T-cell (primary cell): ENCODE measurements around the gene AIFM1. TPM values are rescaled to one million over a fixed set of nuclear protein-coding genes. Genes with fewer than 3 reads are reported as not detected.
A peak's percentile ranks its signal among the peaks of the same experiment; 100 is the strongest.

Source experiments
- ATAC-seq, 4 experiments: fragments of 200-7000 bp in 3 of 4; fragments of 150-1000 bp in 1 of 4; cut with Tn5 transposase; replicated peaks in 1 of 4; 1 replicate in 3 of 4; 2 replicates in 1 of 4; pipeline ENCODE4 v1.10.0; 2021; ENCODE audit warnings: moderate library complexity in 3 of 4, mild to moderate bottlenecking in 2 of 4, moderate number of reproducible peaks in 1 of 4
- CTCF ChIA-PET, 2 donors: fragments of 300-600 bp; sonication (Branson Sonifier 250); formaldehyde crosslinking; loops; one replicate each; lab custom pipeline; 2022; ENCODE audit warnings: antibody characterized with exemption in 2 of 2; lab: Charles Lee
- POLR2A ChIA-PET, 2 donors: fragments of 300-600 bp; sonication (Branson Sonifier 250); formaldehyde crosslinking; loops; one replicate each; lab custom pipeline; 2022; ENCODE audit warnings: antibody characterized with exemption in 2 of 2; lab: Charles Lee
- DNase-seq, 35 experiments: peaks; one replicate each; pipeline versions ENCODE4 v3.0.0 to v3.0.0-alpha.2; 2013 to 2023
- H3K27ac ChIP-seq: one replicate; pipeline ENCODE4 v1.5.1; 2013; ENCODE audit warnings: low read length
- H3K27me3 ChIP-seq, 2 experiments: replicated peaks in 1 of 2; 1 replicate in 1 of 2; 2 replicates in 1 of 2; pipeline versions ENCODE4 v1.6.1 to v1.7.0; 2013; ENCODE audit warnings: low read length in 1 of 2, mixed read lengths in 1 of 2; ENCODE audit not compliant: control insufficient read depth in 2 of 2, insufficient read depth in 2 of 2; ENCODE audit errors: extremely low read depth in 1 of 2
- H3K36me3 ChIP-seq, 2 donors: 1 replicate in 1 of 2; 2 replicates in 1 of 2; pipeline versions ENCODE4 v1.6.1 to v1.7.0; 2013; ENCODE audit warnings: low read length in 1 of 2; ENCODE audit not compliant: control insufficient read depth in 2 of 2, insufficient read depth in 1 of 2; ENCODE audit errors: extremely low read depth in 1 of 2
- H3K4me1 ChIP-seq, 2 experiments: 1 replicate in 1 of 2; 2 replicates in 1 of 2; pipeline versions ENCODE4 v1.6.1 to v1.7.0; 2013; ENCODE audit warnings: low read length in 2 of 2, mixed read lengths in 1 of 2; ENCODE audit not compliant: insufficient read depth in 2 of 2, control insufficient read depth in 1 of 2; ENCODE audit errors: extremely low read depth in 1 of 2
- H3K4me3 ChIP-seq, 2 donors: 1 replicate in 1 of 2; 2 replicates in 1 of 2; pipeline versions ENCODE4 v1.5.1 to v1.7.0; 2013; ENCODE audit warnings: mild to moderate bottlenecking in 2 of 2, low read length in 1 of 2, moderate library complexity in 1 of 2; ENCODE audit not compliant: control insufficient read depth in 1 of 2; ENCODE audit errors: extremely low read depth in 1 of 2
- H3K9me3 ChIP-seq: 2 replicates; pipeline ENCODE4 v1.7.0; 2013
- H3K27ac Mint-ChIP-seq, 2 donors: one replicate each; pipeline ENCODE4 v1.8.0; 2020 to 2021; ENCODE audit warnings: mild to moderate bottlenecking in 2 of 2, mixed read lengths in 2 of 2
- H3K27me3 Mint-ChIP-seq, 2 donors: one replicate each; pipeline ENCODE4 v1.8.0; 2021 to 2022; ENCODE audit warnings: mixed read lengths in 2 of 2
- H3K36me3 Mint-ChIP-seq: one replicate; pipeline ENCODE4 v1.8.0; 2021; ENCODE audit warnings: mixed read lengths
- H3K4me1 Mint-ChIP-seq, 3 donors: one replicate each; pipeline ENCODE4 v1.8.0; 2020 to 2022; ENCODE audit warnings: mixed read lengths in 3 of 3, mild to moderate bottlenecking in 1 of 3
- H3K4me3 Mint-ChIP-seq, 3 donors: one replicate each; pipeline ENCODE4 v1.8.0; 2020 to 2022; ENCODE audit warnings: mild to moderate bottlenecking in 3 of 3, mixed read lengths in 3 of 3, moderate library complexity in 3 of 3
- H3K9me3 Mint-ChIP-seq, 3 donors: one replicate each; pipeline ENCODE4 v1.8.0; 2020 to 2022; ENCODE audit warnings: mixed read lengths in 3 of 3
- WGBS: methylation state at CpG from one replicate; pipeline ENCODE4 v1.1.5; 2013; ENCODE audit warnings: missing lambda C conversion rate; ENCODE audit not compliant: insufficient coverage; 5-methylcytosine and 5-hydroxymethylcytosine counted together
- total RNA-seq, 35 experiments: library from RNA in 6 of 35; stranded (reverse) in 6 of 35; fragments of 120-200 nt in 1 of 35; gene quantifications; one replicate each; pipeline versions ENCODE4 v1.2.1 to v1.2.4 and lab custom pipeline; 2013 to 2026

The AIFM1 gene
- total RNA-seq, 5 donors from 2014 or later (not counting 1 experiment from before 2014, with no cell fraction given), result 11.2 to 25.0 (median 23.6) TPM

DNA sequence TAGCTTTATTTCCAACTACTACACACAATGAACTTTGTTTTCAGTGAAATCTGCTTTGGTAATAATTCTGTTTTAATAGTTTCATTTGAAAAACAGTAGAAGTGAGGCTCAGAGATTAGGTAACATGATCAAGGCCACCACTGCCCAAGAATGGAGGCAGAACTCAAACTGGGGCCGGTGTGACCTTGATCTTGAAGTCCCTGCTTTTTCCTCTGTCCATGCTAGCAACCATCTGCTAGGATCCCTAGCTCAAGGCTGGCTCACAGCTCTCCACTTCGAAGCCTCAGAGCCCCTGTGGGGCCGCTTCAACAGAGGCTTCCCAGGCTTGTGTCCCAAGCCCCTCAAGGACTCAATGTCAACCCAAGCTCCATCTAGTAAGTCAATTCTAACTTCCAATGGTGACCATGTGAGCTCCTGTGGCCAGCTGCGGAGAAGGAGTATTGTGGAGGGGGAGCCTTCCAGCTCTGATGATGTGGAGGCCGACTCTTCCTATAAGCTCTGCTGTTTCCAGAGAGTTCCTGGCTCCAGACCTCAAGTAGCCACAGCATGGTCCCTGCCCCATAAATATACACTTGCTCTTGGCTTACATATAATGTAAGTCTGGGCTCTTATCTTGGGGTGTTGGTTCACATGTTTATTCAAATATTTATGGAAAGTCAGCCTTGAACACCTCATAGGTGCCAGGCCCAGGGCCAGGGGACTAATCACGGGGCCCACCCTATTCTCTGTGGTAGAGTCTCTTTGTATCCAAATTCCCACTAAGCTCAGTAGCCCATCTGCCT, 70.2 kb downstream of the AIFM1 start:
- POLR2A ChIA-PET, result no interaction called here
- peak overlapping the region; percentile 77 to 83 for H3K27ac Mint-ChIP-seq
- H3K27me3 Mint-ChIP-seq, result no peaks in the 10 kb centered on the region
- no peak for ATAC-seq
- H3K4me1 Mint-ChIP-seq, result peaks cover 71 to 86% (median 76%) of the 10 kb centered on the region in 3 donors
- Histone ChIP-seq H3K27ac (peak overlapping the region; percentile 29), H3K36me3 (no peaks in the 10 kb centered on the region), H3K4me3 (no peak overlapping the region), H3K4me1 (peaks cover 10 to 92% of the 10 kb centered on the region in 2 experiments), H3K9me3 (no peaks in the 10 kb centered on the region), H3K27me3 (no peaks in the 10 kb centered on the region)
- no CpG with 5 or more reads among the region's 6 CpGs for WGBS
- no peaks in the 10 kb centered on the region for H3K9me3 Mint-ChIP-seq
- no peak for DNase-seq
- CTCF ChIA-PET, result interaction anchor here (0.5 to 1.2 kb wide), 3 partner anchors 15 to 1940 kb away, joined by 3 to 5 read pairs (median 3); no protein-coding TSS in a partner anchor
- peak overlapping the region in 1 of 3 donors; percentile 27 for H3K4me3 Mint-ChIP-seq
- H3K36me3 Mint-ChIP-seq, result no peaks in the 10 kb centered on the region

DNA sequence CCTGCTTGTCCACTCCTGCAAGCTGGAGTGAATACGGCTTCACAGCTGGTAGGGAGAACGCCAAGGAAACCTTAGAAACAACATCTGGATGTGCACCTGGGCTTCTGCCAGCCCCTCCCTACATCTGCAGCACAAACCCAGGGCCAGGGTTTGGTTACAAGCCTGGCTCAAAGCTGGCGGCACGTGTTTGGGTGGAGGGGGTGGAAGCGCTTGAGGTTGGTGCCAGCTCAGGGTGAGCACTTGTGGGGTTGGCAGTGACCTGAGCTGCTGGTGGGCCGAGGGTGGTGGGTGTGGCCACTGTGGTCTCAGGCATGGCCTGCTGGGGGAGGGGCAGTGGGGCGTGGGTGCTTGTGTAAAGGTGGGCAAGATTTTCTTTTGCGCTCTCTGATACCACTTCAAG, 70.9 kb downstream of the AIFM1 start:
- Histone ChIP-seq H3K36me3 (no peaks in the 10 kb centered on the region), H3K27me3 (no peaks in the 10 kb centered on the region), H3K4me1 (peaks cover 10 to 91% of the 10 kb centered on the region in 2 experiments), H3K4me3 (no peak overlapping the region), H3K27ac (no peak overlapping the region), H3K9me3 (no peaks in the 10 kb centered on the region)
- POLR2A ChIA-PET, result no interaction called here
- no peak for ATAC-seq
- no peak for DNase-seq
- H3K4me3 Mint-ChIP-seq, result peak overlapping the region in 1 of 3 donors; percentile 27
- H3K27me3 Mint-ChIP-seq, result no peaks in the 10 kb centered on the region
- no peaks in the 10 kb centered on the region for H3K36me3 Mint-ChIP-seq
- H3K27ac Mint-ChIP-seq, result peak overlapping the region; percentile 77 to 83
- 0% methylated on average over 1 of the region's 8 CpGs for WGBS
- CTCF ChIA-PET, result interaction anchor here (1.1 to 1.2 kb wide), 2 partner anchors 15 to 17 kb away, joined by 3 to 5 read pairs; no protein-coding TSS in a partner anchor
- H3K9me3 Mint-ChIP-seq, result no peaks in the 10 kb centered on the region
- peaks cover 69 to 83% (median 75%) of the 10 kb centered on the region in 3 donors for H3K4me1 Mint-ChIP-seq

DNA sequence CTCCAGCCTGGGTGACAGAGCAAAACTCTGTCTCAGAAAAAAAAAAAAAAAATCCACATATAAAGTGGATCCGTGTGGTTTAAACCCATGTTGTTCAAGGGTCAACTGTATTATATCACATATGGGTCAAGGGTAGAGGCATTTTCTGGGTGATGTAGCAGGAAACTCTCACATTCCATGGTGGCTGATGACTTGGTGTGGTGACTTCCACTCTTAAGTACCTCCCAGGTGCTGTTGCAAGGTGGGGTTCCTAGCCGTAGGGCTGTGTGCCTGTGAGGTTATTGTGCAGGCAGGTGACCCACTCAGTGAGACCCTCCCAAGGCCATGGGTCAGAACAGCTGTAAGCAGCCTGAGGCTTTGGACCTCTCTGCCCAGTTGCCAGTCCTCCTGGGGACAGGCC, 72.4 kb downstream of the AIFM1 start:
- H3K4me3 ChIP-seq, result no peak overlapping the region
- no peaks in the 10 kb centered on the region for H3K27me3 ChIP-seq
- no peaks in the 10 kb centered on the region for H3K9me3 Mint-ChIP-seq
- DNase-seq (no peak), ATAC-seq (no peak)
- no peaks in the 10 kb centered on the region for H3K27me3 Mint-ChIP-seq
- no CpG with 5 or more reads among the region's 2 CpGs for WGBS
- H3K36me3 Mint-ChIP-seq, result no peaks in the 10 kb centered on the region
- H3K4me3 Mint-ChIP-seq, result peak overlapping the region in 1 of 3 donors; percentile 82
- H3K27ac ChIP-seq, result peak overlapping the region; percentile 28
- peak overlapping the region; percentile 84 to 96 for H3K27ac Mint-ChIP-seq
- H3K9me3 ChIP-seq, result no peaks in the 10 kb centered on the region
- ChIA-PET POLR2A (no interaction called here), CTCF (no interaction called here)
- H3K4me1 ChIP-seq, result peaks cover 10 to 91% of the 10 kb centered on the region in 2 experiments
- H3K4me1 Mint-ChIP-seq, result peaks cover 69 to 79% (median 76%) of the 10 kb centered on the region in 3 donors
- H3K36me3 ChIP-seq, result no peaks in the 10 kb centered on the region

DNA sequence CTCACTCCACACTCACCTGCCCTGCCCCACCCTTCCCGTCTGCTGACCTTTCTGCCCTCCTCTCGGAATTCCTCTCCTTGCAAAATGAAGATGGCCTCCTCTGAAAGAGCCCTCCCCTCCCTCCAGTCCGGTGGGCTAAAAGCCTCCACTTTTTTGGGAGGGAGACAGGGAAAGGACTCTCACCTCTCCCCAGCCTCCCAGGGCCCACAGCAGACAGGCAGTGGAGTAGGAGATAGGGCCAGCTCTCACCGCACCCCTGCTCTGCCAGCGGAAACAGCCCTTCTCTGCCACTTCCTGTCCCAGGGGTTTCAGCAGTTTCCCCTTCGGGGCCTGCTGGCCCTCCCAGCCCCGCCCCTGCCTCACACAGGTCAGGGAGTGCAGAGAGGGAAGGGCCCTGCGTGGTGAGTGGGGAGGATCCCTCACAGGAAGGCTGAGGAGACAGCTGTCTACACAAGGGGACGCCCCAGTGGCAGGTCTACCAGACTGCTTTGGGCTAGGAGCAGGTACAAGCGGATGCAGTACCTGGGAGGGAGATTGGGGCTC, 73.6 kb downstream of the AIFM1 start:
- Histone ChIP-seq H3K36me3 (no peaks in the 10 kb centered on the region), H3K27ac (peak overlapping the region; percentile 78), H3K4me1 (peaks cover 11 to 91% of the 10 kb centered on the region in 2 experiments), H3K27me3 (no peaks in the 10 kb centered on the region), H3K4me3 (peak overlapping the region; percentile 33 to 49), H3K9me3 (no peaks in the 10 kb centered on the region)
- POLR2A ChIA-PET, result interaction anchor here in 1 of 2 donors (0.6 kb wide), 1 partner anchor 10 kb away, joined by 3 read pairs; no protein-coding TSS in a partner anchor
- peak overlapping the region; percentile 96 to 99 for H3K27ac Mint-ChIP-seq
- CTCF ChIA-PET, result interaction anchor here in 1 of 2 donors (0.6 to 1.4 kb wide), 3 partner anchors 10 to 87 kb away, joined by 3 to 6 read pairs (median 4); no protein-coding TSS in a partner anchor
- peak; percentile 74 to 96 (median 89) for DNase-seq
- H3K4me1 Mint-ChIP-seq, result peaks cover 68 to 77% (median 76%) of the 10 kb centered on the region in 3 donors
- H3K36me3 Mint-ChIP-seq, result no peaks in the 10 kb centered on the region
- peak; percentile 95 to 97 (median 96) for ATAC-seq
- WGBS, result no CpG with 5 or more reads among the region's 10 CpGs
- H3K9me3 Mint-ChIP-seq, result no peaks in the 10 kb centered on the region
- H3K4me3 Mint-ChIP-seq, result peak overlapping the region; percentile 78 to 82 (median 81)
- no peaks in the 10 kb centered on the region for H3K27me3 Mint-ChIP-seq

DNA sequence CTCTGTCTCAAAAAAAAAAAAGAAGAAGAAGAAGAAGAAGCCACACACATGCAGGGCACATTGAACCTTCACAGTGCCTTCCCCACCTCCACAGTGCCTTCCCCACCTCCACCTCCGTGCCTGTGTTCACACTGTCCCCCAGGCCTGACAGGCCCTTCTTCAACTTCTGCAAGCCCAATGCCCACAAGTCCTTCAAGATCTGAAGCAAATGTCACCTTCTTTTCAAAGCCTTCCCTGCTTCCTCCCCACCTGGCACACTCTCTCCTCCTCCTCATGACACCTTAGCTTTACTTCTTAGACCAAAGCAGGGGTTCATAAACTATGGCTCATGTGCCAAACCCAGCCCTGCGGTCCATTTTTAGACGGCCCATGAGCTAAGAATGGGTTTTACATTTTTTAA, 75.3 kb downstream of the AIFM1 start:
- ChIA-PET CTCF (no interaction called here), POLR2A (no interaction called here)
- Mint-ChIP-seq H3K27ac (peak overlapping the region; percentile 78 to 88), H3K4me3 (peak overlapping the region in 2 of 3 donors; percentile 31 to 43), H3K9me3 (no peaks in the 10 kb centered on the region), H3K4me1 (peaks cover 73 to 80% (median 77%) of the 10 kb centered on the region in 3 donors), H3K27me3 (no peaks in the 10 kb centered on the region), H3K36me3 (no peaks in the 10 kb centered on the region)
- no peaks in the 10 kb centered on the region for H3K9me3 ChIP-seq
- no peak for DNase-seq
- no peaks in the 10 kb centered on the region for H3K27me3 ChIP-seq
- WGBS, result 25% methylated on average over 1 of the region's 3 CpGs
- H3K4me3 ChIP-seq, result no peak overlapping the region
- ATAC-seq, result no peak
- no peaks in the 10 kb centered on the region for H3K36me3 ChIP-seq
- H3K27ac ChIP-seq, result no peak overlapping the region
- H3K4me1 ChIP-seq, result peaks cover 11 to 93% of the 10 kb centered on the region in 2 experiments
